Stimulated activated CD8-positive, alpha-beta memory T cell treated with anti-CD3 and anti-CD28 coated beads, Interleukin-12 subunit alpha, Interleukin-12 subunit beta, amount 100 ng/mL, for 1 hour (primary cell): ENCODE results near the gene SAG.

ENCODE experiments used
- DNase-seq: peaks from one replicate; pipeline ENCODE4 v3.0.0-alpha.2; 2020; ENCODE audit warnings: low read depth

The SAG gene

GRCh38 chr2:233289648-233290047 lies 18.0 kb upstream of the SAG start:
- DNase-seq, result no peak

DNA sequence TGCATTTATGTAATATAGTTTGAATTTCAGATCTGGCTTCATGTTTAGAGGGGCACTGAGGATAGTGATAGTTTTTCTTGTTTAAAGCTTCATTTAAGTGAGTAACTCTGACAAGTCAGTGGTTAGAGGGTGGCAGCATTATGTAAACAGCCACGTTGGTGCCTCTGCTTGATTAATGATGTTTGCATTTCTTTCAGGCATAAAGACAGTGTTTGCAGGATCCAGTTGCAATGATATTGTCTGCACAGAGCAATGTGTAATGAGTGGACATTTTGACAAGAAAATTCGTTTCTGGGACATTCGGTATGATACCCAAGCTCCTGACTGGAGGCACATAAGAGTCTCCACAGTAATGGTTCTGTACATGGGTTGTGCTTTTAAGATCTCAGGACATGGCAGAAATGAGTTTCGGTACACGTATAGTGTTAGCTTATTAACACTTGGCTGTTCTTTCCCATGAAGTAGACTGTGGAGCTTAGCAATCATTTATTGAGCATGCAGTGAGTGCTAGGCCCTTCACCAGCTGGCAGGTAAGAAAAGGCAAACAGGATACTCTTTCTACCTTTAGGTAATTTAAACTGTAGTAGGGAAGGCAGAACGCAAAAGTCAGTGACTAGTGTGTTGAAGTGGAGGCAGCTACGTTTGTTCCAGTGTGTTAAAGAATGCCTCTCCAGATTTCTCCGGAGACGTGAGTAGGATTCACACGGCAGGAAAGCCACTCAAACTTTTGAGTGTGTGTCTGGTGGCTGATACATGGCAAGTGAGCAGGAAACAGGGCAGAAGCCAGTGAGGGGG lies 17.4 kb upstream of the SAG start:
- no peak for DNase-seq

DNA sequence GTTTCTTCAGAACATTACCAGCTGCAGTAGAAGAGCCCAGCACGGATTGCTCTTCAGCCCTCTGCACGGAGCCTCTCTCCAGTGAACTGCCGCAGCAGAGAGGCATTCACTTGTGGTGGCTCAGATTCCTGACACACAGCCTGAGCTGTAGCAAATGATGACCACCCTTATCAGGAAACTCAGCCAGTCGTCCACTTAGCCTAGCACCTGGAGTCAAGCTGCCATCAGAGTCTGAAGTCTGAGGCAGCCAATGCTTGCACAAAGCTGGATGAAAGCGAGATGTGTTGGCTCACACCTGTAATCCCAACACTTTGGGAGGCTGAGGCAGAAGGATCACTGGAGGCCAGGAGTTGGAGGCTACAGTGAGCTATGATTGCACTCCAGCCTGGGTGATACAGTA lies 11.7 kb upstream of the SAG start:
- DNase-seq, result no peak

DNA sequence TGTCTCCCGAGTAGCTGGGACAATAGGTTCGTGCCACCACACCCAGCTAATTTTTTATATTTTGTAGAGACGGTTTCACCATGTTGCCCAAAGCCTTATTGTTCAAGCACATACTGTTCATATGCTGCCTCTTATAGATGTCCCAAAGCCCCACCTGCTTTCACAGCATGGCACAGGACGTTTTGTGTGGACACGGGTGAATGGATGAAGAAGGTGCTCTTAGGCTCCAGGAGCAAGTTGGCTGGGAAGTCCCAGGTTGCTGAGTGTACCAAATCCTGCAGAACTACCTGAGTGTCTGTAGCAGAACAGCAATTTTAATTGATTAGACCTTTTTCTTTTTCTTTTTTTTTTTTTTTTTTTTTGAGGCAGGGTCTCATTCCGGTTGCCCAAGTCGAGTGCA lies 10.5 kb upstream of the SAG start:
- no peak for DNase-seq

- no peak for DNase-seq
These were observed 7.2 kb upstream of the SAG start for GRCh38 chr2:233300401-233300800.

DNA sequence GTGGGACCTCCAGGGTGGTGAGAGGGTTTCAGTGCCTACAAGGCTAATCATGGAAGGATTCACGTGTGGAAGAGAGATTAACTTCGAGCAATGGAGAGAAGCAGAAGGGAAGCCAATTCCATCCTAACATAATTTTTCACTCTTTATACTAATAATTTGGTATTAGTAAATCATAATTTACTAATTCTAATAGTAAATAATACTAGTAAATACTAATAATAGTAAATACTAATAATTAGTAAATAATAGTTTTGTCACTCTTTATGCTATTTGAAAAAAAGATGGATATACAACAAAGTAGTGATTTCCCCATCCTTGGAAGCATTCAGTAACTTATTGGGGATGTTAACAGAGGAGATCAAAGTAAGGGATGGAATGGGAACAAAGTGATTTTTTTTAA lies 6.4 kb upstream of the SAG start:
- DNase-seq, result no peak

- DNase-seq, result no peak
These were observed 5.8 kb upstream of the SAG start for GRCh38 chr2:233301811-233302210.

DNA sequence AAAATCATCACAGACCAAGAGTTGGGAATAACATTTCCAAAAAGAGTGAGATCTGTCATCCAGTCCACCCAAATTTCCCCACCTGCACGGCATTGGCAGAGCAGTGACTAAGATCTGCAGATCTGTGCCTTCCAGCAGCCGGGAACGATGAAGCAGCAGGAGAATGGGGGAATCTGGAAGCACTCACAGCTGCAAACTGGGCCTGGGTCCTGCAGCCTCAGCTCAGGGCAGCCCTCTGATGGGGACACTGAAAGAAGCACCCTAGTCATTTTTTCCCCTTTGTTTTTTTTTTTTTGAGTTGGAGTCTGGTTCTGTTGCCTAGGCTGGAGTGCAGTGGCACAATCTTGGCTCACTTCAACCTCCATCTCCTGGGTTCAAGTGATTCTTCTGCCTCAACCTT lies 4.4 kb upstream of the SAG start:
- no peak for DNase-seq

GRCh38 chr2:233311241-233311926 lies 3.8 kb downstream of the SAG start:
- DNase-seq, result no peak

DNA sequence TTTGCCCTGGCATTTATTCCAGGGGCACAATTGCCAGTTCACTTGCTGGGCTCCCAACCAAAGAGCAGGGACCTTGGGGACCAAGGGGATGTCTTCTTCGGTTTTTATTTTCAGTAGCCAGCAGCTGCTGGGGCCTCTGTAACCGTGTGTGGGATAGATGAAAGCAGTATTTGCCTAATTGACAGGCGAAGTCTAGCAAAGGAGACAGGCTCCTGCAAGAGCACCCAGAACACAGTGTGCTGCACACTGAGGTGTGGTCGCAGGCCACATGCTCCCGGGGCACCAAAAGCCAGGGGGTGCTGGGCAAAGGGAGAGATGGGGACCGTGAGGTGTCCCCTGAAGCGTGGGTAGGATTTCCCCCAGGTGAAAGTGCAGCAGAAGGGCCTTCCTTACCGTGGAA lies 5.3 kb downstream of the SAG start:
- no peak for DNase-seq

DNA sequence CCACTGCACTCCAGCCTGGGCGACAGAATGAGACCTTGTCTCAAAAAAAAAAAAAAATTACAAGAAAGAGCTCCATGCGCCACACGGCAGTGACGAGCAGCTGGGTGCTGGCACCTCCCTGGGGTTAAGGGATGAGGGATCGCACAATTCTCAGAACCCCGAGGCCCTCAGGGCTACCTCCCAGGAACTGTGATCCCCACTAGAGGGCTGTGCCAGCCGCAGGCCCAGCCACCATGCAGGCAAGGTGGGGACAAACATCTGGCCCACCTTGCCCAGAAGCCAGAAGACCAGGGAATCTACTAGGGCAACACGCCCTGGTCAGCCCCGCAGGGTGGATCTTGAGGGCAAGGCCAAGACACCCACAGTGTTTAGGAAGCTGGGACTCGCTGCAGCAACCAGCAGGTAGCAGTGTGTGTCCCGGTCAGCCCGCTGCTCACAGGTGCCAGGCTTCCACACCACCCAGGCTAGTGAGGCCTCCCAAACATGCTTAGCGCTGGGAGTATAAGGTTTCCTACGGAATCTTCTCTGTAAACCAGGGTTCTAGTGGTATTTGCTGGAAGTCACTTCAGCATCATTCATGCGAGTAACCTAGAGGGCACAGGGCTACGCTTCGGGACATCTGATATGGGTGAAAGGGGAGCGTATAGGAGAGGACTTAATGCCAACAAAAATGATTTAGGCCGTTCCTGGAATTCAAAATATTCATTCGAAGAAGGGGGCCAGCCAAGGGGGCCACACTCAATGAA lies 6.7 kb downstream of the SAG start:
- DNase-seq, result no peak

- DNase-seq, result no peak
These were observed 9.8 kb downstream of the SAG start for GRCh38 chr2:233317196-233317943.

DNA sequence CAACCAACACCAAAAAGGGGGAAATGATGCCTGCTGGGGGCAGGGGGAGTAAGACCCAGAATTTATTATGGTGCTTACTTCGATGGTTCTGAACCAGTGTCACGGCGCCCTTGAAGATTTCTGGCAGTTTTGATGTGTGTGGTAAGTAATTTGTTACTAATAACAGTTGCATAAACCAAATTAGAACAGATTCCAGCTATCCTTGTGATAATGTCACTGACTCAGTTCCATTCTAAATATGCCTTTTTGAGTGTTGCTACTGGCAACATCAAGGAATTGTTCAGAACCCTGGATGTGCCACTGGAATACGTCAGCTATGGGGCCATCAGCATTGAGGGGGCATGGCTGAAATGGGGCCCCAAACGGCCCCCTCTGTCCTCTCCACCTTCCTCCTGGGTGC lies 11.6 kb downstream of the SAG start:
- DNase-seq, result no peak

GRCh38 chr2:233320470-233320869 lies 12.9 kb downstream of the SAG start:
- DNase-seq, result no peak

GRCh38 chr2:233321166-233321565 lies 13.6 kb downstream of the SAG start:
- no peak for DNase-seq

DNA sequence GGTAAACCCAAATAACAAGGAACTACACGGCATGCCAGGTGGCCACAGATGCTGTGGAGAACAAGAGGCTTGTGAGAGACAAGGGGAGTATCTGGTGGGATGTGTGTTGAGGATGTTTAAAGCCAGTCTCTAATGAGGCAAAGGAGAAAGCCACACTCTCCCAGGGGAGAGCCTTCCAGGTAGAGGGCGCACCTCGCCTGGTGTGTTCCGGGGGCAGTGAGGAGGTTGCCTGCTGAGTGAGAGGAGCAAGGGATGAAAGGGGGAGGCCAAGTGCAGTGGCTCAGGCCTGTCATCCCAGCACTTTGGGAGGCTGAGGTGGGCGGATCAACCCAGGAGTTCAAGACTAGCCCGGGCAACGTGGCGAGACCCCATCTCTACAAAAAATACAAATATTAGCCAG lies 16.2 kb downstream of the SAG start:
- DNase-seq, result no peak

DNA sequence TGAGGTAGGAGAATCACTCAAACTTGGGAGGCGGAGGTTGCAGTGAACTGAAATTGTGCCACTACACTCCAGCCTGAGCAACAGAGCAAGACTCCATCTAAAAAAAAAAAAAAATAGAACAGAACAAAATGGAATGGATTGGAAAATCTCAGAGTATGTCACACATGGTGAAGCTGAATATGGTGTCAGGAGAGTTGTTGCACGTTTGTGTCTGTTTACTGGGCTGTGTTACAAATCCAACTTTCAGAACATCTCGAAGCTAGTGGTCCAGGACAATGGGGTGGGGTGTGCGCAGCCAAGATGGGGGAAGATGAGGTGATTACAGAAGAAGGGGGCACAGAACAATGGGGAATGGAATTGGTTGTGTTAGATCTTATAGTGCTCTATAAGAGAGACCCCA lies 17.6 kb downstream of the SAG start:
- no peak for DNase-seq

DNA sequence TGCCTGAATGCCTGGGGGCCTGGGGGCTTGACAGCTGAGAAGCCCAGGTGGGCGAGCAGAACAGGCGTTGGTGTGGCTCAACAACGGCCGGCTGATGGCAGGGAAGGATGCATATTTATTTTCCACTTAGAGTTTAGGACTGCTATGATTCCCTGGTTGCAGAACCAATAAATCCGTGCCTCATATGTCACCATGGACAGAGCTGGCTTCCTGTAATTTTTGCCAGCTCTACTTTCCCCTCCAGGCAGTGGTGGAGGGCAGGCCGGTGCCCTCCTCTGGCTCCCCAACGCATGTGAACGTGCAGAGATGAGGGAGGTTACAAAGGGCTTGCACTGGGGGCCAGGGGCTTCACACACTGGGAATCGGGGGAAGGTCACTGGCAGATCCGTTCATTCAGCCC lies 18.2 kb downstream of the SAG start:
- DNase-seq, result no peak

DNA sequence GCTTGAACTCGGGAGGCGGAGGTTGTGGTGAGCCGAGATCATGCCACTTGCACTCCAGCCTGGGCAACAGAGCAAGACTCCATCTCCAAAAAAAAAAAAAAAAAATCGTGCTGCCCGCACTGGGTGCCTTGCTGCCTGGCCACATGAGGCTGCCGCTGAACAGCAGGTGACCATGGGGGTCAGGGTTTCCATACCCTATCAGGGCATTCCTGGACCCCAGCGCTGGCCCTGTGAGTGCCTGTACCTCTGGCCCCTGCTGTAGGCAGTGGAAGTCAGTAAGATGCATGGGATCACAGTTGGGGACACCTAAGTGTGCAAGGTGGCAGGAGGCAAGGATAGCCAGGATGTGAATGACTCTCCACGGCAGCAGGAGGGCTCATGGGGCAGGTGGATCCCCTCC lies 18.9 kb downstream of the SAG start:
- no peak for DNase-seq

GRCh38 chr2:233328922-233329321 lies 21.3 kb downstream of the SAG start:
- no peak for DNase-seq

GRCh38 chr2:233329489-233330135 lies 22.0 kb downstream of the SAG start:
- no peak for DNase-seq

DNA sequence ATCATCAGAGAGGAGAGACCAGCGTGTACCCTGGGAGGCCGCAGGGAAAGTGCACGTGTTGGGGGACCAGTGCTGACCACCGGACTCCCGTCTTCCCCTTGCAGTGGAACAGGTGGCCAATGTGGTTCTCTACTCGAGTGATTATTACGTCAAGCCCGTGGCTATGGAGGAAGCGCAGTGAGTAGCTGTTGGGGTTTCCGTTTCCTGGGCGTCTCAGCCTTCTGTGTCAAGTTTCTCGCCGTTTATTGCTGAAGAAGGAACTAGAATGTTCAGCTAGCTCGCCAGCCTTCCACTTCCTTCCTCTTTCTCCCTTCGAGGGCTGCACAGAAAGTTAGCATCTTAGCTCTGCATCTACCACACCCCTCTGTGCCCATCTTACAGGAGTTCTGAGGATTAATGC lies 23.9 kb downstream of the SAG start:
- DNase-seq, result peak; percentile 61
